ENCODE measurements around the gene ERMARD.

- TF ChIP-seq CTCF (IDR thresholded peaks at IDR 0.05) (no peak), POLR2A (IDR thresholded peaks at IDR 0.05) (no peak)
These were observed 37.4 kb downstream of the ERMARD start for GRCh38 chr6:169788809-169789145.

All from right lobe of liver (tissue), 4 donors.